C4-2B (cell line): ENCODE results near the gene KNG1.
"Not testable (repeated sequence)": the region's sequence is repeated elsewhere in the genome, so short reads cannot be mapped to it uniquely, and the experiment has no call there.

ENCODE experiments used
- CTCF ChIP-seq: fragments of 450-650 bp; conservative IDR thresholded peaks from 2 replicates; pipeline ENCODE4 v1.5.1; 2017; ENCODE audit warnings: mild to moderate bottlenecking
- ZFX ChIP-seq: fragments of 450-650 bp; IDR thresholded peaks from 2 replicates; pipeline ENCODE4 v1.6.1; 2017

GRCh38 chr3:186710694-186711093 is 6.5 kb upstream of the KNG1 start:
- not testable (repeated sequence) for TF ChIP-seq CTCF, ZFX
